Measurements from ENCODE around the gene ZNF385A. TPM values are rescaled to one million over a fixed set of nuclear protein-coding genes. Genes with fewer than 3 reads are reported as not detected.

The ZNF385A gene
- total and polyA plus RNA-seq, 2 of the 8 experiments (the other 6 are each of a cell fraction or from before 2014, with no cell fraction given): 5.2 to 14.3 TPM

DNA sequence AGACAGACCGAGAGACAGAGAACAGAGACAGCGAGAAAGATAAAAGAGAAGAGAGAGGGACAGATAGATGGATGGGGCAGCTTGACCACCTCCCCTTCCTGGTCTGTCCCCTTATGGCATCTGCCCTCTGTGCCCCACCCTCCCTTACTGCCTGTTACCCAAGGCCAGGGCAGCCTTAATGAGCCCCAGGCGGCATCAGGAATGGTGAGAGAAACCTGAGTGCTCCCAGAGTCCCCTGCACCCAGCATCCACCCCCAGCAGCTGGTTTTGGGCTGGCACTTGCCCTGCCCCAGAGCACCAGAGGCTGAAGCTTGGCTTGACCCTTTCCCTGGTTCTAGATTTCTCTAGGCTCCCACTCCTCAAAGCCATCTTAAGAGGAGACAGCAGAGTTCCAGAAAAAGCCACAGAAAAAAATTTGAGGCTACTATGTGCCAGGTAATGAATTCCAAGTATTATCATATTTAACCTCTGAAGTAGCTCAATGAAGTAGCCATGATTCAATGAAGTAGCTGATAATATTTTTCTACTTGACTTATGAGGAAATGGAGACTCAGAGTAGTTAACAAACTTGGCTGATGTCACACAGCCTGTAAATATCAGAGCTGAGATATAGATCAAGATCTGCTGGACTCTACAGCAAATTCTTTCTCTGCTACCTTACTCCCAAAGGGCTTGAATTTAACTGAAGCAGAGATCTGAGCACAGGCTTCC is 2.0 kb upstream of the ZNF385A start (continued):
- TF ChIP-seq CBX8 (IDR thresholded peaks at IDR 0.05; ENCODE audit: borderline replicate concordance, low read depth, low read length): no peak
- no peak for TF ChIP-seq GABPA (IDR thresholded peaks at IDR 0.05; ENCODE audit: borderline replicate concordance, insufficient read depth, low read length)
- TF ChIP-seq EP300 (IDR thresholded peaks at IDR 0.05; ENCODE audit: borderline replicate concordance in 1 of 2, low read depth in 2 of 2, low read length in 2 of 2): no peak
- TF ChIP-seq EZH2 (IDR thresholded peaks at IDR 0.05; ENCODE audit: low read depth, low read length, severe bottlenecking): no peak
